Liver (tissue), 9 donors: ENCODE data around the gene ZNF618. TPM values are rescaled to one million over a fixed set of nuclear protein-coding genes. Genes with fewer than 3 reads are reported as not detected.

Experiments used
- DNase-seq: peaks from one replicate; pipeline ENCODE4 v3.0.0-alpha.2; 2017; ENCODE audit warnings: low spot score
- H3K27ac ChIP-seq, 2 donors: one replicate each; pipeline ENCODE4 v1.7.0; 2013; ENCODE audit warnings: inconsistent platforms in 2 of 2, low read length in 2 of 2, control low read depth in 1 of 2, low read depth in 1 of 2, mild to moderate bottlenecking in 1 of 2
- H3K27me3 ChIP-seq, 4 donors: one replicate each; pipeline versions ENCODE4 v1.6.1 to v1.7.0; 2013; ENCODE audit warnings: low read length in 3 of 4, inconsistent platforms in 1 of 4, mild to moderate bottlenecking in 1 of 4, moderate library complexity in 1 of 4; ENCODE audit not compliant: control insufficient read depth in 4 of 4, insufficient read depth in 4 of 4
- H3K36me3 ChIP-seq, 4 donors: one replicate each; pipeline versions ENCODE4 v1.6.1 to v1.7.0; 2013; ENCODE audit warnings: low read length in 3 of 4, mild to moderate bottlenecking in 3 of 4, low read depth in 1 of 4, moderate library complexity in 1 of 4; ENCODE audit not compliant: control insufficient read depth in 4 of 4, insufficient read depth in 3 of 4
- H3K4me1 ChIP-seq, 4 donors: one replicate each; pipeline versions ENCODE4 v1.6.1 to v1.7.0; 2013; ENCODE audit warnings: low read length in 3 of 4, mild to moderate bottlenecking in 3 of 4, moderate library complexity in 1 of 4; ENCODE audit not compliant: control insufficient read depth in 4 of 4, insufficient read depth in 4 of 4
- H3K4me3 ChIP-seq, 3 donors: one replicate each; pipeline versions ENCODE4 v1.6.1 to v1.7.0; 2013; ENCODE audit warnings: low read length in 3 of 3, control low read depth in 1 of 3, low read depth in 1 of 3, mild to moderate bottlenecking in 1 of 3
- H3K9ac ChIP-seq, 2 donors: one replicate each; pipeline ENCODE4 v1.7.0; 2013; ENCODE audit warnings: low read length in 2 of 2, mild to moderate bottlenecking in 2 of 2, moderate library complexity in 2 of 2, control low read depth in 1 of 2, low read depth in 1 of 2
- H3K9me3 ChIP-seq, 4 donors: one replicate each; pipeline versions ENCODE4 v1.6.1 to v1.7.0; 2013; ENCODE audit warnings: low read length in 3 of 4; ENCODE audit not compliant: control insufficient read depth in 4 of 4
- EGR1 ChIP-seq, 2 donors: IDR thresholded peaks; 2 replicates each; pipeline ENCODE4 v1.6.1; 2016 to 2018; ENCODE audit warnings: antibody characterized with exemption in 2 of 2, low read depth in 2 of 2
- FOXA1 ChIP-seq: IDR thresholded peaks from 2 replicates; pipeline ENCODE4 v1.6.1; 2016; ENCODE audit warnings: antibody characterized with exemption
- FOXA2 ChIP-seq: IDR thresholded peaks from 2 replicates; pipeline ENCODE4 v1.6.1; 2016; ENCODE audit warnings: antibody characterized with exemption
- GABPA ChIP-seq, 2 donors: IDR thresholded peaks in 1 of 2; conservative IDR thresholded peaks in 1 of 2; 2 replicates each; pipeline ENCODE4 v1.6.1; 2016; ENCODE audit warnings: antibody characterized with exemption in 2 of 2, mild to moderate bottlenecking in 1 of 2, moderate library complexity in 1 of 2
- HNF4A ChIP-seq, 2 donors: conservative IDR thresholded peaks; 2 replicates each; pipeline ENCODE4 v1.6.1; 2016; ENCODE audit warnings: antibody characterized with exemption in 2 of 2, mild to moderate bottlenecking in 2 of 2
- HNF4G ChIP-seq: IDR thresholded peaks from 2 replicates; pipeline ENCODE4 v1.6.1; 2016; ENCODE audit warnings: antibody characterized with exemption
- NR2F2 ChIP-seq: IDR thresholded peaks from 2 replicates; pipeline ENCODE4 v1.6.1; 2016; ENCODE audit warnings: antibody characterized with exemption
- RAD21 ChIP-seq, 2 donors: IDR thresholded peaks; 2 replicates each; pipeline ENCODE4 v1.6.1; 2016; ENCODE audit warnings: antibody characterized with exemption in 2 of 2, mild to moderate bottlenecking in 2 of 2
- SP1 ChIP-seq: IDR thresholded peaks from 2 replicates; pipeline ENCODE4 v1.6.1; 2018; ENCODE audit warnings: antibody characterized with exemption, mild to moderate bottlenecking
- TAF1 ChIP-seq: conservative IDR thresholded peaks from 2 replicates; pipeline ENCODE4 v1.6.1; 2016; ENCODE audit warnings: antibody characterized with exemption, mild to moderate bottlenecking
- YY1 ChIP-seq: IDR thresholded peaks from 2 replicates; pipeline ENCODE4 v1.6.1; 2016; ENCODE audit warnings: antibody characterized with exemption, mild to moderate bottlenecking
- WGBS: extraction: QIAGEN DNeasy Blood & Tissue Kit; methylation state at CpG from one replicate; pipeline ENCODE4 v1.1.7; 2013; 5-methylcytosine and 5-hydroxymethylcytosine counted together
- polyA plus RNA-seq, 2 donors: library from polyadenylated mRNA; stranded (reverse) in 1 of 2; unstranded in 1 of 2; fragments of 200-250 nt in 1 of 2; fragments of >200 nt in 1 of 2; fragmentation: Nextera tagmentation in 1 of 2; extraction: Ambion mirVana in 1 of 2; gene quantifications; one replicate each; pipeline versions ENCODE4 v1.2.1 to v1.2.3, GENCODE V29; 2013 to 2015
- total RNA-seq, 2 donors: library from RNA; depleted of rRNA; stranded (reverse); fragments of >200 nt; gene quantifications; one replicate each; pipeline ENCODE4 v1.2.3, GENCODE V29; 2014
- TF ChIP-seq, protein P1 (sequence below): IDR thresholded peaks from 2 replicates; pipeline ENCODE4 v1.6.1; 2016; ENCODE audit warnings: antibody characterized with exemption
- TF ChIP-seq, protein P2 (sequence below): fragments of 150-350 bp; IDR thresholded peaks from 2 replicates; pipeline ENCODE4 v1.5.1; 2017; ENCODE audit warnings: improper control_type of control experiment, low read depth, low read length; ENCODE audit not compliant: missing input control
- donor health status: healthy.
- donor health status: healthy.
- donor health status: healthy.
- donor health status: healthy.
- donor health status: healthy.

ZNF618 gene
- total and polyA plus RNA-seq, 4 donors = 2.2 to 6.5 (median 3.7) TPM

DNA sequence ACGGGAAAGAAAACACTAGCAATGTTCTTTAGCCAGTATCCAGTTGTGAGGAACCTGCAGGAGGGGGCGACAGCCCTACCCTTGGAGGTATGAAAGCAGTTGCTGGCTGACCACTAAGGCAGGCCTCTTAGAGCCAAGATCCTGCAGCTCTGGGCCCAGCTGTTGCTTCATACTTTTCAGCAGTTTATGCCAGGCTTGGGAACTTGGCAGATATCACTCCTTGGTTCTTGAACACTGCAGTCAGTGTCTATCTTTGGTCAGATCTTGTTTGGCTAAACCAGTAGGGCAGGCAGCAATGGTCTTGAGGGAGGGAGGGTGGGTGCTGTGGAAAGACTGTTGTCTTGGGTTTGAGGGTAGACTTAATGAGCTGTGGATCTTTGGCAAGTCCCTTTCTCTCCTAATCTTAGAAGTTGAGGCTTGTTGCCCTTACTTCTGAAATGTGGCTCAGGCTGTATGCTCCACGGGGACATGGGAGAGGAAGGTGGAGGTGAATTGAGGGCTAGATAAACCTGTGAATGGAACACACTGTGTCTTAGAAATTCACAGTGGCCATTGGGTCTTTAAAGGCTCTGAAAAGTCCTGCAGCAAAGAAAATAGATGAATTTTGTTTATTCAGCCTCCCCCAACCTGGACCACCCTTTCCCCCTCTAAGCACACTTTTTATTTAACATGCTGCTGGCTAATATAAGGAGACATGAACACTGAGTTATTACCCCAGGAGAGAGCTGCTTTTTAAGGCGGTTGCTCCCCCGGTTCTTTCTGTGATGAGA is 37.5 kb downstream of the ZNF618 start:
- H3K9ac ChIP-seq = no peak overlapping the region
- no peak overlapping the region for H3K4me3 ChIP-seq
- TF ChIP-seq EGR1 (IDR thresholded peaks at IDR 0.05; ENCODE audit: low read depth in 2 of 2) = no peak
- TF ChIP-seq YY1 = no peak
- peak in 1 of 2 donors; percentile 16 for TF ChIP-seq HNF4A (conservative IDR thresholded peaks at IDR 0.05)
- TF ChIP-seq, protein P1, sequence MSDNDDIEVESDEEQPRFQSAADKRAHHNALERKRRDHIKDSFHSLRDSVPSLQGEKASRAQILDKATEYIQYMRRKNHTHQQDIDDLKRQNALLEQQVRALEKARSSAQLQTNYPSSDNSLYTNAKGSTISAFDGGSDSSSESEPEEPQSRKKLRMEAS = no peak
- TF ChIP-seq GABPA (IDR thresholded peaks at IDR 0.05 in 1 of 2, conservative IDR thresholded peaks at IDR 0.05 in 1 of 2) = no peak
- no peaks in the 10 kb centered on the region for H3K27me3 ChIP-seq
- peaks cover 5 to 26% (median 11%) of the 10 kb centered on the region in 4 donors for H3K4me1 ChIP-seq
- H3K36me3 ChIP-seq = peaks cover 0 to 5% (median 0%) of the 10 kb centered on the region in 4 donors
- H3K27ac ChIP-seq = no peak overlapping the region
- 88% methylated on average over 5 of the region's 5 CpGs for WGBS
- DNase-seq = no peak
- H3K9me3 ChIP-seq = no peaks in the 10 kb centered on the region

DNA sequence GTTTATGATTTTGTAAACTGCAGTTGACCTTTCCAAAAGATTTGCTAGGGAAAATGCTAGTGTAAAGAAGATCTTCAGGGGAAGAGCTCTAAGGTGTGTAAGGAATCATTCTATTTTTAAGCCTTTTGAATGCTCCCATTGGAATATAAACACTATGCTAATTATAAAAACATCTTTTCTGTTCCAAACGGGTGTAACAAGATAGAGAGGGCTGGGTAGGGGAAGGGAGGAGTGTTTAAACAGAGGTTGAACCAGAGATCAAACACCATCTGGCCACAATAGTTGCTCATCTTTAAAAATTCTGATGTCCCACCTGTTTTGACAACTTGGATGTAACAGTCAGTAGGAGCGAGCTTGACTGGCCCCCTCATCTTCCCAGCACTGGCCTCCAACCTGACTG is 38.4 kb downstream of the ZNF618 start:
- DNase-seq = no peak
- 75% methylated on average over 2 of the region's 2 CpGs for WGBS
- TF ChIP-seq, protein P2, sequence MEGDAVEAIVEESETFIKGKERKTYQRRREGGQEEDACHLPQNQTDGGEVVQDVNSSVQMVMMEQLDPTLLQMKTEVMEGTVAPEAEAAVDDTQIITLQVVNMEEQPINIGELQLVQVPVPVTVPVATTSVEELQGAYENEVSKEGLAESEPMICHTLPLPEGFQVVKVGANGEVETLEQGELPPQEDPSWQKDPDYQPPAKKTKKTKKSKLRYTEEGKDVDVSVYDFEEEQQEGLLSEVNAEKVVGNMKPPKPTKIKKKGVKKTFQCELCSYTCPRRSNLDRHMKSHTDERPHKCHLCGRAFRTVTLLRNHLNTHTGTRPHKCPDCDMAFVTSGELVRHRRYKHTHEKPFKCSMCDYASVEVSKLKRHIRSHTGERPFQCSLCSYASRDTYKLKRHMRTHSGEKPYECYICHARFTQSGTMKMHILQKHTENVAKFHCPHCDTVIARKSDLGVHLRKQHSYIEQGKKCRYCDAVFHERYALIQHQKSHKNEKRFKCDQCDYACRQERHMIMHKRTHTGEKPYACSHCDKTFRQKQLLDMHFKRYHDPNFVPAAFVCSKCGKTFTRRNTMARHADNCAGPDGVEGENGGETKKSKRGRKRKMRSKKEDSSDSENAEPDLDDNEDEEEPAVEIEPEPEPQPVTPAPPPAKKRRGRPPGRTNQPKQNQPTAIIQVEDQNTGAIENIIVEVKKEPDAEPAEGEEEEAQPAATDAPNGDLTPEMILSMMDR = no peak
- TF ChIP-seq HNF4A (conservative IDR thresholded peaks at IDR 0.05) (no peak), TAF1 (no peak), FOXA1 (no peak), EGR1 (IDR thresholded peaks at IDR 0.05; ENCODE audit: low read depth in 2 of 2) (no peak), RAD21 (IDR thresholded peaks at IDR 0.05) (no peak), FOXA2 (no peak)
- TF ChIP-seq, protein P1 = no peak
- Histone ChIP-seq H3K27ac (no peak overlapping the region), H3K36me3 (peaks cover 0 to 5% (median 0%) of the 10 kb centered on the region in 4 donors), H3K27me3 (no peaks in the 10 kb centered on the region), H3K4me1 (peaks cover 5 to 25% (median 11%) of the 10 kb centered on the region in 4 donors), H3K9ac (no peak overlapping the region), H3K9me3 (no peaks in the 10 kb centered on the region), H3K4me3 (no peak overlapping the region)

DNA sequence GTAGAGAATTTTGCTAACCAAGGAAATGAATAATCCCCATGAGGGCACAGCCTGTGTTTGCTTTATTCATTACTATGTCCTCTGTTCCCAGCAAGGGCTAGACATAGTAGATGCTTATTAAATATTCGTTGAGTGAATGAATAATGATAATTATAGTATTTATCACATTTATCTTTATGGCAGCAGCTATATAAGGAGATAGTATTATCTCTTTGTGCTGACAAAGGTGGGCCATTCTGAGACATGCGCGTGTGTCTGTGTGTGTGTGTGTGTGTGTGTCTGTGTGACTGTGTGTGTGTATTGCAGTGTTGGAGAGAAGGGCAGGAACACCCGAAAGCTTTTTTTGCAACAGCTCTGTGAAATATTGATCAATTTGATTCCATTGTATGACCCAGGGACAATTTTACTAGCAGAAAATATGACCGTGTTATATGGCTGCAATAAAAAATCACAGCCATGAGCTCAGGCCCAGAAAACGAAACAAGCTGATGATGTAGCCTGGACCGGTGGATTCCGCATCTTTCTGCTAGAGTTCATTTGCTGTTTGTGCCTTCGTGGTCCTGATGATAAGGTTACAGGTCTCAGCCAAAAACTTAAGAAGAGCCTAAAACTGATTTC is 39.8 kb downstream of the ZNF618 start:
- no peaks in the 10 kb centered on the region for H3K9me3 ChIP-seq
- no peaks in the 10 kb centered on the region for H3K27me3 ChIP-seq
- WGBS = 85% methylated on average over 9 of the region's 9 CpGs
- TF ChIP-seq HNF4G = no peak
- TF ChIP-seq NR2F2 = no peak
- no peak for TF ChIP-seq SP1
- no peak for TF ChIP-seq HNF4A (conservative IDR thresholded peaks at IDR 0.05)
- TF ChIP-seq EGR1 (IDR thresholded peaks at IDR 0.05; ENCODE audit: low read depth in 2 of 2) = no peak
- no peak overlapping the region for H3K4me3 ChIP-seq
- H3K36me3 ChIP-seq = peaks cover 0 to 5% (median 0%) of the 10 kb centered on the region in 4 donors
- no peak overlapping the region for H3K9ac ChIP-seq
- DNase-seq = no peak
- H3K27ac ChIP-seq = no peak overlapping the region
- H3K4me1 ChIP-seq = peaks cover 4 to 21% (median 7%) of the 10 kb centered on the region in 4 donors
